Endothelial cell (in vitro differentiated cells): Measurements from ENCODE around the gene DDX54. TPM values are rescaled to one million over a fixed set of nuclear protein-coding genes. Genes with fewer than 3 reads are reported as not detected.

Experiments
- DNase-seq: peaks from one replicate; pipeline ENCODE4 v3.0.0; 2021; ENCODE audit warnings: low spot score
- H3K27ac Mint-ChIP-seq: one replicate; pipeline ENCODE4 v1.8.0; 2021; ENCODE audit warnings: mixed read lengths, inconsistent platforms; ENCODE audit not compliant: unreplicated experiment
- H3K27me3 Mint-ChIP-seq: one replicate; pipeline ENCODE4 v1.8.0; 2021; ENCODE audit warnings: mild to moderate bottlenecking, moderate library complexity, mixed read lengths, inconsistent platforms; ENCODE audit not compliant: unreplicated experiment
- H3K36me3 Mint-ChIP-seq: one replicate; pipeline ENCODE4 v1.8.0; 2021; ENCODE audit warnings: mild to moderate bottlenecking, low read depth, mixed read lengths, inconsistent platforms; ENCODE audit not compliant: unreplicated experiment
- H3K4me1 Mint-ChIP-seq: one replicate; pipeline ENCODE4 v1.8.0; 2021; ENCODE audit warnings: mild to moderate bottlenecking, mixed read lengths, inconsistent platforms; ENCODE audit not compliant: unreplicated experiment
- H3K4me3 Mint-ChIP-seq: one replicate; pipeline ENCODE4 v1.8.0; 2021; ENCODE audit warnings: mild to moderate bottlenecking, mixed read lengths, inconsistent platforms; ENCODE audit not compliant: unreplicated experiment
- H3K9me3 Mint-ChIP-seq: one replicate; pipeline ENCODE4 v1.8.0; 2021; ENCODE audit warnings: mixed read lengths, inconsistent platforms; ENCODE audit not compliant: unreplicated experiment
- CTCF ChIP-seq: fragments of 200-600 bp; sonication (generic); IDR thresholded peaks from one replicate; pipeline ENCODE4 v1.5.0; 2021; ENCODE audit warnings: antibody characterized with exemption; ENCODE audit not compliant: unreplicated experiment
- total RNA-seq: library from RNA; stranded (reverse); fragmentation: NEBNext Ultra II Directional; extraction: Animal tissue kit (Norgen Biotek cat#: 25700); gene quantifications from one replicate; pipeline ENCODE4 v1.2.1, GENCODE V29; 2021; ENCODE audit not compliant: unreplicated experiment

Gene DDX54
- total RNA-seq, 1 donor from 2014 or later = 47.5 TPM

GRCh38 chr12:113232089-113232839, 47.0 kb upstream of the DDX54 start:
- no peak for TF ChIP-seq CTCF
- H3K36me3 Mint-ChIP-seq = peaks cover 11% of the 10 kb centered on the region
- DNase-seq = no peak
- H3K4me3 Mint-ChIP-seq = no peak overlapping the region
- no peak overlapping the region for H3K27ac Mint-ChIP-seq
- peaks cover 7% of the 10 kb centered on the region for H3K27me3 Mint-ChIP-seq
- no peaks in the 10 kb centered on the region for H3K9me3 Mint-ChIP-seq
- H3K4me1 Mint-ChIP-seq = peaks cover 16% of the 10 kb centered on the region

DNA sequence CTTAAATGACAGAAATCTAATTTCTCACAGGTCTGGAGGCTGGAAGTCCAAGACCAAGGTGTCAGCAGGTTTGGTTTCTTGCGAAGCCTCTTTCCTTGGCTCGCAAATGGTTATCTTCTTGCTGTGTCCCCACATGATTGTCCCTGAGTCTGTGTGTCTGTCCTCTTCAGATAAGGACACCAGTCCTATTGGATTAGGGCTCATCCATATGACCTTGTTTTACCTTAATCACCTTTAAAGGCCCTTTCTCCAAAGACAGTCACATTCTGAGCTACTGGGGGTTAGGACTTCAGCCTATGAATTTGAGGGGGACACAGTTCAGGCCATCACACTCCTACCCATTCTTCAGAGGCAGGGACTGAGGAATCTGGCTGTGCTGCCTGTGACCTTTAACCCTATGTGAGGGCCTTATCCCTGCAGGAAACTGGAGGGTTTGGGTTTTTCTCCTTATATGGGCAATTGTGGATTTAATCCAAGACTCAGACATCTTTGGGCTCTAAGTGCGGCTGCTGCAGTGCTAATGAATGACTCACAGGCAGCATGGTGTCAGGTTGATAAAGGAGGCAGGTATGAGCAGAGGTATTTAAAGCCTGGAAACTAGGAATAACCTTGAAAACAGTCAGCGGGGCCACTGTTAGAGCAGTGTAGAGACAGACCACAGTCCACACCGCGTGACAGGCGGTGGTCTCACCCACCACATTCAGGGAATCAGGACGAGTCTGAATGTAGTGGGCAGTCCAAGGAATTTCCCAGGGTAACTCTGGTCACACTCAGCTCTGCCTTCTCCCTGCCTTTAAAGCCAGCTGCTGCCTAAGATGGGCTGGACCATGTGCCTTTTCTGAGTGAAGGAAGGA, 46.2 kb upstream of the DDX54 start:
- no peak for TF ChIP-seq CTCF
- Mint-ChIP-seq H3K9me3 (no peaks in the 10 kb centered on the region), H3K27ac (no peak overlapping the region), H3K4me1 (peaks cover 16% of the 10 kb centered on the region), H3K36me3 (peaks cover 11% of the 10 kb centered on the region), H3K27me3 (peaks cover 8% of the 10 kb centered on the region), H3K4me3 (no peak overlapping the region)
- no peak for DNase-seq

DNA sequence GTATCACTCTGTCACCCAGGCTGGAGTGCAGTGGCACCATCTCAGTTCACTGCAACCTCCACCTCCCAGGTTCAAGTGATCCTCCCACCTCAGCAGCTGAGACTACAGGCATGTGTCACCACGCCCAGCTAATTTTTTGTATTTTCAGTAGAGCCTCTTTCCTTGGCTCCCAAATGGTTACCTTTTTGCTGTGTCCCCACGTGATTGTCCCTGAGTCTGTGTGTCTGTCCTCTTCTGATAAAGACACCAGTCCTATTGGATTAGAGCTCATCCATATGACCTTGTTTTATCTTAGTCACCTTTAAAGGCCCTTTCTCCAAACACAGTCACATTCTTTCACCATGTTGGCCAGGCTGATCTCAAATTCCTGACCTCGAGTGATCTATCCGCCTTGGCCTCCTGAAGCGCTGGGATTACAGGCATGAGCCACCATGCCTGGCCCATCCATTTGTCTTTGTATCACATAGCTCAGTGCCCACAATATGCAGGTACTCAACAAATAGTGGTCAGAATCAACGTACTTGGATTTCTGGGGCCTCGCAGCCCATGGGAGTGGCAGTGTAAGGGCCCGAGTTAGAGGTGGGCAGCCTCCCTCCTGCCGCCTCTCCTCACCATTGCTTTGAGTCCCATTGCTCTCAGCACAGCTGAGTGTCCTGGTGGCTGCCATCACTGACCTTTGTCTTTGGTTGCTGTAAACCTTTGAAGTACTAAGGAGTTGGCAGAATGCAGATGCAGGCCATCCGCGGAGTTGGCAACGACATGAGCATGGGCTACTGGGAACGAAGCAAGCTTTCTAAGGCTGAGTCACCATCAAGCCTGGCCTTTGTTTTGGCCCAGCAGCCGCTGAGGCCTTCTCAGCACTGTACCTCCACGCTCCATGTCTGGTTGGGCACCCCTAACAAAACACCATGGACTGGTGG, 45.3 kb upstream of the DDX54 start:
- TF ChIP-seq CTCF = no peak
- peaks cover 8% of the 10 kb centered on the region for H3K27me3 Mint-ChIP-seq
- no peak for DNase-seq
- no peak overlapping the region for H3K27ac Mint-ChIP-seq
- H3K36me3 Mint-ChIP-seq = peaks cover 9% of the 10 kb centered on the region
- H3K9me3 Mint-ChIP-seq = no peaks in the 10 kb centered on the region
- H3K4me3 Mint-ChIP-seq = no peak overlapping the region
- peaks cover 15% of the 10 kb centered on the region for H3K4me1 Mint-ChIP-seq

- DNase-seq = no peak
- no peak overlapping the region for H3K27ac Mint-ChIP-seq
- H3K4me3 Mint-ChIP-seq = no peak overlapping the region
- H3K36me3 Mint-ChIP-seq = peaks cover 7% of the 10 kb centered on the region
- no peaks in the 10 kb centered on the region for H3K9me3 Mint-ChIP-seq
- H3K4me1 Mint-ChIP-seq = peaks cover 6% of the 10 kb centered on the region
- TF ChIP-seq CTCF = no peak
- peaks cover 4% of the 10 kb centered on the region for H3K27me3 Mint-ChIP-seq
Observed at GRCh38 chr12:113228394-113229028, 43.2 kb upstream of the DDX54 start.
